Nephron (organoid): Measurements from ENCODE around the gene SYCP2.

Experiments
- H3K27ac Mint-ChIP-seq, 3 experiments: 2 replicates each; pipeline ENCODE4 v1.8.0; 2020; ENCODE audit warnings: mixed read lengths in 3 of 3, mild to moderate bottlenecking in 2 of 3, moderate library complexity in 1 of 3
- H3K27me3 Mint-ChIP-seq: 2 replicates; pipeline ENCODE4 v1.8.0; 2021; ENCODE audit warnings: low read depth, mild to moderate bottlenecking, moderate library complexity, mixed read lengths
- H3K36me3 Mint-ChIP-seq: 2 replicates; pipeline ENCODE4 v1.8.0; 2020; ENCODE audit warnings: low read depth, mixed read lengths
- H3K4me1 Mint-ChIP-seq: 2 replicates; pipeline ENCODE4 v1.8.0; 2020; ENCODE audit warnings: mixed read lengths
- H3K4me3 Mint-ChIP-seq, 3 experiments: 2 replicates each; pipeline ENCODE4 v1.8.0; 2020; ENCODE audit warnings: mild to moderate bottlenecking in 3 of 3, mixed read lengths in 3 of 3, moderate library complexity in 2 of 3
- H3K9me3 Mint-ChIP-seq: 2 replicates; pipeline ENCODE4 v1.8.0; 2020; ENCODE audit warnings: mixed read lengths
- TF ChIP-seq, protein P1 (sequence below), 3 experiments: fragments of 200-600 bp; sonication (generic); IDR thresholded peaks; one replicate each; pipeline ENCODE4 v1.5.0; 2021; ENCODE audit warnings: antibody characterized with exemption in 3 of 3; ENCODE audit not compliant: unreplicated experiment in 3 of 3

SYCP2 gene

GRCh38 chr20:59940956-59941294 lies 7.5 kb upstream of the SYCP2 start:
- Mint-ChIP-seq H3K4me1 (peaks cover 64% of the 10 kb centered on the region), H3K9me3 (no peaks in the 10 kb centered on the region), H3K27me3 (peaks cover 9% of the 10 kb centered on the region), H3K4me3 (peak overlapping the region; percentile 94 to 98 (median 94)), H3K36me3 (peaks cover 20% of the 10 kb centered on the region), H3K27ac (peak overlapping the region; percentile 97 to 100 (median 100))
- TF ChIP-seq, protein P1, sequence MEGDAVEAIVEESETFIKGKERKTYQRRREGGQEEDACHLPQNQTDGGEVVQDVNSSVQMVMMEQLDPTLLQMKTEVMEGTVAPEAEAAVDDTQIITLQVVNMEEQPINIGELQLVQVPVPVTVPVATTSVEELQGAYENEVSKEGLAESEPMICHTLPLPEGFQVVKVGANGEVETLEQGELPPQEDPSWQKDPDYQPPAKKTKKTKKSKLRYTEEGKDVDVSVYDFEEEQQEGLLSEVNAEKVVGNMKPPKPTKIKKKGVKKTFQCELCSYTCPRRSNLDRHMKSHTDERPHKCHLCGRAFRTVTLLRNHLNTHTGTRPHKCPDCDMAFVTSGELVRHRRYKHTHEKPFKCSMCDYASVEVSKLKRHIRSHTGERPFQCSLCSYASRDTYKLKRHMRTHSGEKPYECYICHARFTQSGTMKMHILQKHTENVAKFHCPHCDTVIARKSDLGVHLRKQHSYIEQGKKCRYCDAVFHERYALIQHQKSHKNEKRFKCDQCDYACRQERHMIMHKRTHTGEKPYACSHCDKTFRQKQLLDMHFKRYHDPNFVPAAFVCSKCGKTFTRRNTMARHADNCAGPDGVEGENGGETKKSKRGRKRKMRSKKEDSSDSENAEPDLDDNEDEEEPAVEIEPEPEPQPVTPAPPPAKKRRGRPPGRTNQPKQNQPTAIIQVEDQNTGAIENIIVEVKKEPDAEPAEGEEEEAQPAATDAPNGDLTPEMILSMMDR (IDR thresholded peaks at IDR 0.05; ENCODE audit: unreplicated experiment in 3 of 3): no peak

GRCh38 chr20:59940129-59940955 lies 6.9 kb upstream of the SYCP2 start, which contains the start of the genes FAM217B and PPP1R3D:
TSS of gene FAM217B (plus strand) at chr20:59940389. CDS start at chr20:59943944, 3,555 bp downstream.
TSS of gene PPP1R3D (minus strand) at chr20:59940305. CDS start at chr20:59939931, 374 bp downstream.
- Mint-ChIP-seq H3K36me3 (peaks cover 16% of the 10 kb centered on the region), H3K27me3 (peaks cover 12% of the 10 kb centered on the region), H3K4me1 (peaks cover 59% of the 10 kb centered on the region), H3K9me3 (no peaks in the 10 kb centered on the region), H3K27ac (peak within 1 kb of the TSS; percentile 97 to 100 (median 100)), H3K4me3 (peak within 1 kb of the TSS; percentile 94 to 98 (median 97))
- TF ChIP-seq, protein P1 (IDR thresholded peaks at IDR 0.05; ENCODE audit: unreplicated experiment in 3 of 3): peak in 1 of 3 experiments; percentile 34

DNA sequence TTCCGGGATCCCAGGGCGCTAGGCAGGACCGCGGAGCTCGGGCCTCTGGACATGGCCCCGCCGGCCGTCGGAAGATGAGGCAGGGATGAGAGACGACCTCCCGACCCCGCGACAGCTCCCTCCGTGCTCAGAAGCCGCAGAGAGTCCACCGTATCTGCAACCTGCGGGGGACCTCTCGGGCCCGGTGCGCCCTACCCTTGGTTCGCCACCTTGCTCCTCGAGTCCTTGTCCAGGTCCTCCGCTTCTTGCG lies 6.4 kb upstream of the SYCP2 start:
- peak overlapping the region; percentile 97 to 100 (median 100) for H3K27ac Mint-ChIP-seq
- peaks cover 53% of the 10 kb centered on the region for H3K4me1 Mint-ChIP-seq
- H3K36me3 Mint-ChIP-seq: peaks cover 14% of the 10 kb centered on the region
- TF ChIP-seq, protein P1 (IDR thresholded peaks at IDR 0.05; ENCODE audit: unreplicated experiment in 3 of 3): no peak
- H3K27me3 Mint-ChIP-seq: peaks cover 17% of the 10 kb centered on the region
- no peaks in the 10 kb centered on the region for H3K9me3 Mint-ChIP-seq
- peak overlapping the region; percentile 94 to 98 (median 97) for H3K4me3 Mint-ChIP-seq

GRCh38 chr20:59939052-59939878 lies 5.8 kb upstream of the SYCP2 start:
- TF ChIP-seq, protein P1 (IDR thresholded peaks at IDR 0.05; ENCODE audit: unreplicated experiment in 3 of 3): no peak
- Mint-ChIP-seq H3K27me3 (peaks cover 14% of the 10 kb centered on the region), H3K36me3 (peaks cover 8% of the 10 kb centered on the region), H3K4me3 (peak overlapping the region; percentile 94 to 98 (median 97)), H3K9me3 (no peaks in the 10 kb centered on the region), H3K4me1 (peaks cover 48% of the 10 kb centered on the region), H3K27ac (peak overlapping the region; percentile 92 to 97 (median 94))

- H3K4me3 Mint-ChIP-seq: peak overlapping the region; percentile 89 to 93 (median 93)
Measured at GRCh38 chr20:59938696-59939051, 5.2 kb upstream of the SYCP2 start.

More at GRCh38 chr20:59938696-59939051, 5.2 kb upstream of the SYCP2 start:
- Mint-ChIP-seq H3K27ac (peak overlapping the region; percentile 49 to 94 (median 92)), H3K36me3 (peaks cover 3% of the 10 kb centered on the region), H3K9me3 (no peaks in the 10 kb centered on the region), H3K27me3 (peaks cover 13% of the 10 kb centered on the region), H3K4me1 (peaks cover 42% of the 10 kb centered on the region)
- TF ChIP-seq, protein P1 (IDR thresholded peaks at IDR 0.05; ENCODE audit: unreplicated experiment in 3 of 3): no peak
